Upper lobe of right lung (tissue), 1 donor: ENCODE measurements around the gene RNF213. TPM values are rescaled to one million over a fixed set of nuclear protein-coding genes. Genes with fewer than 3 reads are reported as not detected.

Experiments used
- ATAC-seq: fragments of 200-7000 bp; cut with Tn5 transposase; one replicate; pipeline ENCODE4 v1.9.1; 2020; ENCODE audit warnings: mild to moderate bottlenecking, moderate library complexity
- DNase-seq: peaks from one replicate; pipeline ENCODE4 v3.0.0-alpha.2; 2020
- H3K27ac ChIP-seq: fragments of 200-600 bp; one replicate; pipeline ENCODE4 v1.8.0; 2022
- H3K27me3 ChIP-seq: fragments of 200-600 bp; one replicate; pipeline ENCODE4 v1.8.0; 2022; ENCODE audit warnings: mild to moderate bottlenecking
- H3K36me3 ChIP-seq: fragments of 200-600 bp; one replicate; pipeline ENCODE4 v1.8.0; 2022
- H3K4me1 ChIP-seq: fragments of 200-600 bp; one replicate; pipeline ENCODE4 v1.8.0; 2022
- H3K4me3 ChIP-seq: fragments of 200-600 bp; one replicate; pipeline ENCODE4 v1.8.0; 2022; ENCODE audit warnings: mild to moderate bottlenecking
- H3K9me3 ChIP-seq: fragments of 200-600 bp; one replicate; pipeline ENCODE4 v1.8.0; 2022
- CTCF ChIP-seq: fragments of 200-600 bp; IDR thresholded peaks from one replicate; pipeline ENCODE4 v1.8.0; 2022; ENCODE audit warnings: antibody characterized with exemption
- intact Hi-C: fragments of 100-400 bp; cut with DNase I; formaldehyde crosslinking; loops from one replicate; pipeline ENCODE4 v1.11.0; 2022
- total RNA-seq: library from RNA; stranded (reverse); fragmentation: NEBNext Ultra II Directional; extraction: Animal tissue kit (Norgen Biotek cat#: 25700); gene quantifications from one replicate; pipeline ENCODE4 v1.2.1, GENCODE V29; 2021
- donor health status: DM: no; HTN: yes; CAD: no; lungs with severe emphysema.

The RNF213 gene
- total RNA-seq, 1 donor from 2014 or later: 236 TPM

- DNase-seq (peak; percentile 49), ATAC-seq (no peak)
- no peak overlapping the region for H3K27ac ChIP-seq
- peaks cover 99% of the 10 kb centered on the region for H3K36me3 ChIP-seq
- intact Hi-C loops: no loop called here
- no peaks in the 10 kb centered on the region for H3K4me1 ChIP-seq
- H3K27me3 ChIP-seq: no peaks in the 10 kb centered on the region
- no peaks in the 10 kb centered on the region for H3K9me3 ChIP-seq
- H3K4me3 ChIP-seq: no peak overlapping the region
- no peak for TF ChIP-seq CTCF
Measured at GRCh38 chr17:80374039-80374731, 113.5 kb downstream of the RNF213 start.

GRCh38 chr17:80374732-80375585, 114.3 kb downstream of the RNF213 start:
- H3K4me1 ChIP-seq: no peaks in the 10 kb centered on the region
- peaks cover 99% of the 10 kb centered on the region for H3K36me3 ChIP-seq
- intact Hi-C loops: no loop called here
- TF ChIP-seq CTCF: no peak
- DNase-seq: peak; percentile 22
- no peaks in the 10 kb centered on the region for H3K9me3 ChIP-seq
- no peaks in the 10 kb centered on the region for H3K27me3 ChIP-seq
- ATAC-seq: no peak
- no peak overlapping the region for H3K4me3 ChIP-seq
- no peak overlapping the region for H3K27ac ChIP-seq

GRCh38 chr17:80376531-80376930, 115.9 kb downstream of the RNF213 start:
- intact Hi-C loops: no loop called here
- no peaks in the 10 kb centered on the region for H3K27me3 ChIP-seq
- no peak overlapping the region for H3K4me3 ChIP-seq
- no peaks in the 10 kb centered on the region for H3K4me1 ChIP-seq
- no peak for ATAC-seq
- peaks cover 99% of the 10 kb centered on the region for H3K36me3 ChIP-seq
- DNase-seq: no peak
- no peak for TF ChIP-seq CTCF
- H3K27ac ChIP-seq: no peak overlapping the region
- no peaks in the 10 kb centered on the region for H3K9me3 ChIP-seq

- no peak overlapping the region for H3K27ac ChIP-seq
- H3K4me1 ChIP-seq: no peaks in the 10 kb centered on the region
- no peak overlapping the region for H3K4me3 ChIP-seq
- intact Hi-C loops: no loop called here
- ATAC-seq: no peak
- TF ChIP-seq CTCF: no peak
- no peaks in the 10 kb centered on the region for H3K9me3 ChIP-seq
- no peaks in the 10 kb centered on the region for H3K27me3 ChIP-seq
- peaks cover 99% of the 10 kb centered on the region for H3K36me3 ChIP-seq
- DNase-seq: no peak
Measured at GRCh38 chr17:80377798-80378197, 117.1 kb downstream of the RNF213 start.

- H3K27ac ChIP-seq: no peak overlapping the region
- no peaks in the 10 kb centered on the region for H3K4me1 ChIP-seq
- DNase-seq: no peak
- H3K36me3 ChIP-seq: peaks cover 100% of the 10 kb centered on the region
- no peak for ATAC-seq
- intact Hi-C loops: no loop called here
- H3K27me3 ChIP-seq: no peaks in the 10 kb centered on the region
- no peak for TF ChIP-seq CTCF
- no peaks in the 10 kb centered on the region for H3K9me3 ChIP-seq
- no peak overlapping the region for H3K4me3 ChIP-seq
Measured at GRCh38 chr17:80379348-80379747, 118.7 kb downstream of the RNF213 start.
